Measurements from ENCODE around the gene CSGALNACT2. TPM values are rescaled to one million over a fixed set of nuclear protein-coding genes. Genes with fewer than 3 reads are reported as not detected.

The CSGALNACT2 gene
- total RNA-seq, 1 experiment from 2014 or later = 8.9 TPM

GRCh38 chr10:43134126-43134905 lies 3.9 kb upstream of the CSGALNACT2 start:
- no peaks in the 10 kb centered on the region; the same call in 1 of the 2 replicates for H3K4me1 ChIP-seq (ENCODE audit: insufficient read depth, low read length)
- DNase-seq = no peak
- H3K56ac ChIP-seq (ENCODE audit: insufficient read length, low read depth, low read length) = no peak overlapping the region
- H3K18ac ChIP-seq (ENCODE audit: insufficient read length, low read depth, low read length) = no peak overlapping the region
- H2BK120ac ChIP-seq (ENCODE audit: low read depth, low read length, poor library complexity, severe bottlenecking) = no peak overlapping the region
- H3K4me3 Mint-ChIP-seq = no peak overlapping the region
- H3K14ac ChIP-seq (ENCODE audit: insufficient read depth, low read length) = no peak overlapping the region
- no peak for TF ChIP-seq CTCF (conservative IDR thresholded peaks at IDR 0.05)
- no peak overlapping the region for H3T11ph ChIP-seq (ENCODE audit: low read length)
- no peak overlapping the region for H4K91ac ChIP-seq (ENCODE audit: insufficient read length, low read depth, low read length)
- H3K4ac ChIP-seq (ENCODE audit: low read depth, low read length) = no peak overlapping the region
- H3K79me2 ChIP-seq (ENCODE audit: insufficient read depth, low read length) = no peaks in the 10 kb centered on the region
- no peaks in the 10 kb centered on the region for H3K27me3 ChIP-seq (ENCODE audit: insufficient read depth, low read length)
- no peak overlapping the region for H3K23ac ChIP-seq (ENCODE audit: insufficient read length, low read depth, low read length)
- H2AFZ ChIP-seq (ENCODE audit: low read length) = no peak overlapping the region
- no peak overlapping the region for H3K27ac ChIP-seq (ENCODE audit: insufficient read length, low read depth, low read length)
- H3K9me3 Mint-ChIP-seq = no peaks in the 10 kb centered on the region
- H3K23me2 ChIP-seq (ENCODE audit: insufficient read length, low read depth, low read length, poor library complexity, severe bottlenecking) = peaks cover 5% of the 10 kb centered on the region
- H4K5ac ChIP-seq (ENCODE audit: insufficient read length, low read depth, low read length) = no peak overlapping the region
- H4K8ac ChIP-seq (replicated peaks; ENCODE audit: insufficient read length, low read depth, low read length) = no peak overlapping the region
- no peak overlapping the region for H2AK5ac ChIP-seq (ENCODE audit: insufficient read length, low read length)
- no peaks in the 10 kb centered on the region for H3K9me3 ChIP-seq (ENCODE audit: control insufficient read depth, low read depth, low read length)
- H3K79me1 ChIP-seq (ENCODE audit: insufficient read depth, low read depth, low read length, poor library complexity, severe bottlenecking) = no peaks in the 10 kb centered on the region
- H3K27ac Mint-ChIP-seq = no peak overlapping the region
- no CpG with 5 or more reads among the region's 5 CpGs for WGBS (ENCODE audit: extremely low coverage, insufficient read length, low lambda C conversion rate)
- peaks cover 5% of the 10 kb centered on the region for H3K27me3 Mint-ChIP-seq (ENCODE audit: low read depth)
- no peak overlapping the region for H2BK12ac ChIP-seq (ENCODE audit: insufficient read length, low read depth, low read length)
- H2BK15ac ChIP-seq (ENCODE audit: low read depth, low read length) = no peak overlapping the region
- no peak overlapping the region for H3K4me2 ChIP-seq (ENCODE audit: insufficient read depth, insufficient read length, low read length)
- H3K4me1 Mint-ChIP-seq = peaks cover 13 to 15% of the 10 kb centered on the region in 2 experiments
- no peak overlapping the region for H3K9ac ChIP-seq (ENCODE audit: extremely low read depth, insufficient read length, low read length)
- H2BK20ac ChIP-seq (ENCODE audit: low read depth, low read length, poor library complexity, severe bottlenecking) = no peak overlapping the region
- H3K36me3 Mint-ChIP-seq (ENCODE audit: insufficient read depth in 1 of 3, low read depth in 3 of 3) = no peaks in the 10 kb centered on the region; a peak in 1 of 7 replicates
- H2BK5ac ChIP-seq (ENCODE audit: insufficient read length, low read length) = no peak overlapping the region
- no peaks in the 10 kb centered on the region for H4K20me1 ChIP-seq (ENCODE audit: control insufficient read depth, insufficient read depth, insufficient read length)
